Lung microvascular endothelial cell (primary cell): Measurements from ENCODE around the gene CHID1. TPM values are rescaled to one million over a fixed set of nuclear protein-coding genes. Genes with fewer than 3 reads are reported as not detected.
A peak's percentile ranks its signal among the peaks of the same experiment; 100 is the strongest.

Source experiments
- DNase-seq, 2 donors: peaks; one replicate each; pipeline versions ENCODE4 v3.0.0 to v3.0.0-alpha.2; 2010; ENCODE audit warnings: low read depth in 2 of 2
- total RNA-seq: library from RNA; depleted of rRNA; stranded (reverse); fragments of >200 nt; gene quantifications from 2 replicates; pipeline ENCODE4 v1.2.1, GENCODE V29; 2014

The CHID1 gene
- total RNA-seq, 1 donor from 2014 or later, result 42.3 TPM

DNA sequence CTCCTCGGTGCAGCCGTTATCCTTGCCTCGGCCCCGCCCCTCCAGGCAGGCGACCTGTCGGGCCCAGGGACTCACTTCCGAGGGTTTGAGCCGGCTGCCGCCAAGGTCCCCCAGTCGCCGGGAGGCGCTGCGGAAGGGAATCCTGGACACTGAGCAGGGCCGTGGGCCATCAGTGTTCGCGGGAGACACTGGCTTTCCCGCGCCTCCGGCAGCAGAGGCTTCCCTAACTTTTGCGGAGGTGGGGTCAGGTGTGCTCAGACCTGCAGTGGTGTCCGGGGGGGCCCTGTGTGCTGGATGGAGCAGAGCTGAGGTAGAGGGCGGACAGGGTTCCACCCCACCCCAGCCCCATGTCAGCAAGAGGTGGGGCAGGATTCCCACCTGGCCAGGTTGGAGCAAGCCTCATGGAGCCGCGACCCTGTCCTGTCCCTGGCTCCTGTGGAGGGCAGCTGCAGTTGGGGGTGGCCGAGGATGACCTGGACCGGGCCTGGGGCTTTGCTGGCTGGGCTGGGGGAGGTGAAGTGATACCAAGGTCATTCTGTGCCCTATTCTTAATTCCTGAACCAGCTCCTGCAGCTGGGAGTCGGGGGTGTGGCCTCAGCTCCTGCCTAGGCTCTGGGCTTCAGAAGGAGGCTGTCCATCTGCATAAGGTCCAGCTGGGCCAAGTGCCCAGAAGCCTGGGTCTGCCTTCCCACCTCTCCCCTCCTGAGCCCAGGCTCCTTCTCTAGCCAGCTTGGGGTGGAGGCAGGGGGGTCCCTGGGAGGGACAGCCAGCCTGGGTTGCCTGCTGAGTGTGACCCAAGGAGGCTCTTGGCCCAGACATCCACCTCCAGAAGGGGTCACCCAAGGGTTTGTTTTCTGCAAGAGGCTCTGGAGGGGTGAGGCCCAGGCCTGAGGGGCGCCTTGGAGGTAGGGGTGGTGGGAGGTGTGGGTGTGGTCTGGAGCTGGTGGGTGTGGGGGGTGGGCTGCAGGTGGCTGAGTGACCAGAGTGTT lies 59.5 kb downstream of the CHID1 start:
- no peak for DNase-seq

DNA sequence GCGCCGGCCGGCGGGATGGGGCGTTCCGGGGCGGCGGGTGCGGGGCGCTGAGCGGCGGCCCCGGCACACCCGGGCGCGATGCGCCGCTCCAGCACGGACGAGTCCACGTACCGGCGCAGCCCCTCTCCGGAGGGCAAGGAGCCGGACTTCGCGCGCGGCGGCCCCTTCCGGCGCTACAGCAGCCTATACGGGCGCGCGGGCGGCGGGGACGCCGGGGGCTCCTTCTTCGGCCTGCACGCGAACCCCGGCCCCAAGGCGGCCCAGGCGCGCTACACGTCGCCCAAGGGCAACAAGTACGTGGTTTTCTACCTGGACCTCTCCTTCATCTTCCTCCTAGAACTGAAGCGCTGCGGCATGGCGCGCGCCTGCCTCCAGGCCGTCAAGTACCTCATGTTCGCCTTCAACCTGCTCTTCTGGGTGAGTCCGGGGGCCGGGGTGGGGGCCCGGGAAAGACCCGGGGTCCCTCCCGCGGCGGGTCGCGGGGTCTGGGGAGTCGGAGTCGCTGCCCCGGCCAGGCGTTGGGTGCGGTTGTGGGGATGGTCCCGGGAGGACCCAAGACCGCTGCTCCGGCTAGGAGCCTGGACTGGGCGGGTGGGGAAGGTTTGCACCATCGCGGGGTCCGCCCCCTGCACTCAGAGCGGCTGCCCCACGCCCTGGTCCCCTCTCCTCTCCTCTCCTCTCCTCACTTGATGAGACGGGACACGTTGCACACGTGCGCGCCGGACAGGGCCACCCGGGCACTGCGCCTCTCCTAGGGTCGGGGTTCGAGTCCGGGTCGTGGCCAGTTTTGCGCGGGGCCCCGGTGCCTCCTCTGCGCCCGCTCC lies 60.4 kb downstream of the CHID1 start:
- DNase-seq, result no peak

DNA sequence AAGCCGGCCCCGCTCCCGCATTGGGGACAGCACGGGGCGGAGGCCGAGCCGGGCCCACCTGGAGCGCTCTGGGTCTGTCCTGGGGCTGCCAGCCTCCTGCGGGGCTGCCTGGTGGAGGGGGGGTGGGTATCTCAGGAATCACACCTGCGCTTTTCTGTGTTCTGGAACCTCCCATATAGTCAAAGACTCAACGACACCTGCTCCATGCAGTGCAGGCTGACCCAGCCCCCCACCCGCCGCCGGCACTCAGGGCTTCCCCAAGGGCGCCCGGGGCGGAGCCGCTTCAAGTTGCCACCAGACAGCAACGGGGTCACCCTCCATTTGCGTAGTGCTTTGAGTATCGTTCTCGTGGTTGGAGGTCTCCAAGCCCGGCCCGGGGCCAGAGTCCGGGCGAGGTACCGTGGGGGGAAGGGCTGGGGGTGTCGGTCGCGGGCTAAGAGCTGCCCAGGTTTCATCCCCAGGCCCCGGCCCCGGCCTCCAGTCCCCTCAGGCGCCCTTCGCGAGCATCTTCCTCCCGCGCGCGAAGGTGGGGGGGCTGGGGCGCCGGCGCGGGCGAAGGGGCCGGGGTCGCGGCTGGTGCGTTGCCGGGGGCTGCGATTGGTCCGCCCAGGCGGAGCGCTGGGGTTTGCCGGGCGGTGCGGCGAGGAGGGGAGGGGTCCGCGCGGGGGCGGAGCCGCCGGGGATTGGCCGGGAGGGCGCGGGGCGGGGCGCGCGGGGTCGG lies 61.3 kb downstream of the CHID1 start:
- peak in 1 of 2 donors; percentile 59 for DNase-seq

DNA sequence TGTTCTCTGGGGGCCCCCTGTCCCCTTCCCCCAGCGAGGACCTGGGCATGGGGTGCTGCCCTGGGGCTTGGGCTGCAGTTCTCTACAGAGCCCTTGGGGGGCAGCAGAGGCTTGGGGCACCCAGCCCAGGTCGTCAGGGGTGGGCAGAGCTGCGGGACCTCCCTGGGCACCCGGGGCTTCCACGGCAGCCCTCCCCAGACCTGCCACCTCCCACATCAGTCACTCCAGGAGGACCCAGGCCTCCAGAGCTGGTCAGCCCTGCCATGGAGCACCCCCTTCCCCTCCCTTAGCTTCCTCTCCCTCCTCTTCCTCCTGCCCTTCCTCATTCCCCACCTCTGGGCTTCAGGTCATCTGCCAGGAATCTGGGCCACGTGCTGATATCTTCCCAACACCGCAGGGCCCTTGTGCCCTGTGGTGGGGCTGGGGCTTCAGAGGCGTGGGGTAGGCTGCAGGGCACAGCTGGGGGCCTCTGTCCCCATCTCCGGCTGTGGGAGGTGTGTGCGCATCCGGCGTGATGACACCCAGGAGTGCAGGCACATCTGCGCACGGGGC lies 62.2 kb downstream of the CHID1 start:
- peak; percentile 44 to 63 for DNase-seq

DNA sequence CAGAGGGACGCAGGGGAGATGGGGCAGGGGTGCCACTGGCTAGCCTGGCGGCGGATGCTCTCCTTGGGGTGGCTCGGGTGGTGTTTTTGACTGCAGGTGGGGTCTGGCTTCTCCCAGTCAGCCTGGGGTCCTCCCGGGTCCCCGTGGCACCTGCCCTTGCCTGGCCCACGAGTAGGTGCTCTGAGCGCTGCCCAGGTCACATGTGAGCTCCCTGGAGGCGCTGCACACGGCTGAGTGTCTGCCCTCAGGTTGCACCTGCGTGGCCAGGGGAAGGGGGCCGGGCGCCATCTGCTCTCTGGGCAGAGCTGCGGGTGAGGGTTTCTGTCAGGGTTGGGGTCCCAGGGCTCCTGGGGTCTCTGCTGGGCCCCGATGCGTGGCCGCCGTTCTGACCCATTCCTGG lies 62.7 kb downstream of the CHID1 start:
- no peak for DNase-seq

DNA sequence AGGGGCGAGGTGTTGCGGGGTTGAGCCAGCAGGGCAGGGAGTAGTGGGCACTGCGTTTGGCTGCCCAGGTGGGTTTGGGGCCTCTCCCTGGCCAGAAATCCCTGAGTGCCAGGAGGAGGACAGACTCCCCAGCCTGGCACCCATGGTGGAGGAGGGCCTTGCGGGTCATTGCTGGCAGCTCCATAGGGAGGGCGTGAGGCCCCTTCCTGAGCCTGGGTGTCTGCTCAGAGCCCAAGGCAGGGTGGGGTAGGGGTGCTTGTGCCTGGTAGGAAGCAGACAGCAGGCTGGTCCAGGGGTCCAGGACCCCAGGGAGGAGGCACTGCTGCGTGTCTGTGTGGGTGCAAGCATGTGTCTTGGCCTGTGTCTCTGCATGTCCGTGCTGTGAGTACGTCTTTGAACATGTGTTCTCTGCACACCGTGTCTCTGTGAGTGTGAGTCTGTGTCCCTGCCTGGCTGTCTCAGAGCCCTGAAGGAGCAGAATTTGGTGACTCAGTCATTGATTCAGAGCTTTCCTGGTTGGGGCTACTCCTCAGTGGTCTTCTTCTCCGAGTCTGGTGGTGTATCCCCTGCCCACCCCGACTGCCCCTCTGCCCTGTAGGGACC lies 64.0 kb downstream of the CHID1 start:
- DNase-seq, result no peak

DNA sequence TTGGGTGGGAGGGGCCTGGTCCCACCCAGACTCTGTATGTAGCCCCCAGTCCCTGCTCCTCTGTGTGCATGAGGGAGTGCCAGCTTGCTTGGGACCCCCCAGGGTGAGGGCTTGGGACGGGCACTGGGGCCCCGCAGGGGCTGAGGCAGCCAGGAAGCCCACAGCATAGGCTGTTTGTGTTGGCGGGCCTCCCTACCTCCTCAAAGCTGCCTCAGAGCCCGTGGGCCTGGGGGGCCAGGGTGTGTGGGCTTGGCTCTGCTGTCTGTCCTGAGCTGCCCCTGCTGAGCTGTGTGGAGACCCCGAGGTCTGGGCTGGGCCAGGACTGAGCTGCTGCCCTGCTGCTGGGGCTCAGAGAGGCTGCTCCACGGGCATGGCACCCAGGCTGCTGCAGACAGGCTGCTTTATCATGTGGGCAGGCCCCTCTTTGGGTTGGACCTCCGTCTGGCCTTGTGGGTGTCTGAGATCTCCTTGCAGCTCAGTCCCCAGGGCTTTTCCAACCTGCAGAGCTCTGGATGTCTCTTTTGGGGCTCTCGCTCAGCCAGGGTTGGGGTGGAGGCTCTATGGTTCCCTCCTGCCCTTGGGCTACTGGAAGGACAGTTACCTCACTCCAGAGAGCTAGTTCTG lies 64.6 kb downstream of the CHID1 start:
- DNase-seq, result peak in 1 of 2 donors; percentile 66

DNA sequence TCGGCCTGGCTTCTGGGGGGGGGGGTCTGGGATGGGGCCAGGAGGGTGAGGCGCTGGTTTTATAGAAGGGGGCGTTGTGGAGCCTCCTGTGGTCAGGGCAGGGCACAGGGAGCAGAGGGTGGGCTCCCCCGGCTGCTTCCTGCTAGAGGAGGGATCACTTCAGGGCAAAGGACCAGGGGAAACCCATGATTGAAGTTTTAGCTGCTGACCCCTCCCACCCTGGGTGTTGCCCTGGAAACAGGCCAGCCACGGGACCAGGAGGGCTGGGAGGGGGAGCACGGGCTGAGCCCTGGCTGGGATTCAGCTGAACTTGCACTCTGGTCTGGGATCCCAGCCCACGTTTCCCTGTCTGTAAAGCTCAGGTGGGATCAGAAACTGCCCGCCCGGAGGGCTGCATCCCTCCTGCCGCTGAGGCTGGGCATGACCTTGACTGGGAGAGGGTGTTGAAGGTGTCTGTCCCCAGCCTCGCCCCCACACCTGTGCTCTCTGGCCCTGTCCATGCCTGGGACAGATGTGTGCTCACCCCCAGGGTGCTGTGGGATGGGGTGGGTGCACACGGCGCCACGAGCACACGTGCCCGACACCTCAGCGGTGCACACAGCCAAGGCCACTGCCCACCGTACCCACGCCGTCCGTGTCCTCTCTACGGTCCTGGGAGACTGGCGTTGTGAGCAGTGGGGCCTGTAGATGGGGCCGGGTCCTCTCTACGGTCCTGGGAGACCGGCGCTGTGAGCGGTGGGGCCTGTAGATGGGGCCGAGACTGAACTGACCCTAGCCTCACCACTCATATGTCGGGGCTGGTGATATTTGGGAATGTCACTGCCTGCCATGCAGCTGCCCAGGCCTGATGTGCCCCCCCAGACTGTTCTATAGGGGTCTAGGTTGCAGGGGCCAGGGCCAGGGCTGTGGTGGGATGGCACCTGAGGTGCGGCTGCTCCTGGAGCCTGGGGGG lies 65.6 kb downstream of the CHID1 start:
- DNase-seq, result peak; percentile 87 to 99

DNA sequence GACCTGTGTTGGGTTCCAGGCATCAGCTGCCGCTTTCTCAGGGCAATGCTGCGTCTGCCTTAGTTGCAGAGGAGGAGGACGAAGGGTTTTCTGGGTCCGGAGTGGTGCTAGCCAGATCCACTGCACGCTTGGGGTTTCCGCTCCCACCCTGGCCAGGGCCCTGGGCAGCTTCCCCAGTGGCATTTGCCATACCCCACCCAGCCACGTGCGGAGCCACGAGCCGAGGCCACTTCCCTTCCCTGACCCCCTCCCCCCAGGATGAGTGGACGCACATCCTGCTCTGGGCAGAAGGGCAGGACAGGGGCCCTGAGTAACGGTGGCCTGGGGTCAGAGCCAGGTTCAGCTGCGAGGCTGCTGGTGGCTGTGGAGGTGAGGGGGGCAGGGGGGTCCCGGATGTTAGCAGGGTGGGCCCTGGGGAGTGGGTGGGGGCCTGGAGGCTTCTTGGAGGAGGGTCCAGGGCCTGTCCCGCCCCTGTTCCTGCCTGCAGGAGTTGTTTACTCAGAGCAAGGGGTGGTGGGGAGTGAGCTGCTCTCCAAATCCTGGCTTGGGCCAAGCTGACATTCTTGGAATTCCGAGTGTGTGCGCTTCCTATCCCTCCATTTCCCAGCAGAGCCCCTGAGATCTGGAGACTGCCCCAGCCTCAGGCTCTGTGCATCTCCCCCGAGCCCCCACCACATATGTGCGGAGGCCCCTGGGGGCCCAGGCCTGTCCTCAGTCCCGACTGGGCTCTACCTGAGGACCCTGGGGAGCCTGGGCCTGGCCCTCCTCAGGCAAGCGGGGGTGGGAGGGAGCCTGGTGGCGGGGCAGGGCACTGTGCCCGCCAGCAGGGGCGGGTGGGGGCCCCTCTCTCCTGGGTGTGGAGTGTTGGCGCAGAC lies 66.6 kb downstream of the CHID1 start:
- DNase-seq, result peak; percentile 94 to 97

DNA sequence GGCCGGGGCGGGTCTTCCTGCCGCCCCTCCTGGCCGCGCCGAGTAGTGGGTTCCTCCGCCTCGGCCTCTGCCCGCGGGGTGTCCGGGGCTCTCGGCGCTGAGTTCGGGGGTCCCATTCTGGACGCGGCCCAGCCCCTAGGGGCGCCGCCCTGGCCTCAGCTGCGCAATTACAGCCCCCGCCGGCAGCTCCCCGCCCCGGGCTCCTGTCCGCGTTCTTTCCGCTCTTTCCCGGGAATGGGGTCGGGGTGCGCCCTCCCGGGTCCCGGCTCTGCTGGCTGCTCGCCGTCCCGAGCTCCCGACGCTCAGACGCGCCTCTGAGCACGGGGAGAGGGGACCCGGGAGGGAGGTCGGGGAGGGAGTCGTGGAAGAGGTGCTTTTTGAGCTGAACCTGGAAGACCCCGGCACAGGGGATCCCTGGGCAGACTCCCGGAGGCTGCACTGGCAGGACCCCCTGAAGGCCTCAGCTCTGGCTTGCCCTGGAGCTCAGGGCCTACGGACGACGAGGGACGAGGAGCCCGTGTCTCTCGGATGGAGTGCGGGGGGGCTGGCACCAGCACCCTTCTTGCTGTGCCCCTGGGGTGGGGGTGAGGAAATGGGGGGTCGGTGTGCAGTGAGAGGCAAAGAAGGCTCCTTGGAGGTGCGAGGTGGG lies 67.4 kb downstream of the CHID1 start:
- peak in 1 of 2 donors; percentile 59 for DNase-seq

DNA sequence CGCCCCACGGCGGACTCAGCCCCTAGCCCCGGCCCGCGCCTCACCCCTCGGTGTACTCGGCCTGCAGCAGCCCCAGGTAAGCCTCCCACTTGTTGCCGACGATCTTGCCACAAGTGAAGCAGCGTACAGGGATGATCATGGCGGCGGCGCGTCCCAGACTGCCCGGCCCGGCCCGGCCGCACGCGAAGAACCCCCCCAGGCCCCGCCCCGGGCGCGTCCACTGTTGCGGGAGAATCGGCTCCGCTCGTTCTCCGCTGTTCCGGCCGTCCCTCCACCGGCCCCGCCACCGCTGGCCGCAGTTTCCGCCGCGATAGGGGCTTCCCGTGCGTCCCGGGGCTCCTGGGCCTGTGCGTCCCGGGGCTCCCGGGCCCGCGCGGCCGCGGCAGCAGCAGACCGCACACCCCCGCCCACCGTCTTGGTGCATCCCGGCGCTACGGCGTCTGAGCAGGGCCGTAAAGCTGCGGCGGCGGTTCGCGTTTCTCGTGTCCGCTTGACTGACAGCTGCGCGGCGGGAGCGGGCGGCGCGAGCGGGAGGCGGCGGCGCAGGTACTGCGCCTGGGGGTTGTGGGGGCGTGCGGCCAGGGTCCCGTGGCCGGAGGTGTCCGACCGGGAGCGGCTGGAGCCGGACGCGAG lies 68.1 kb downstream of the CHID1 start, which contains the start of the genes POLR2L and TSPAN4:
POLR2L (minus strand) TSS at position 160 of the 633 bp plus-strand sequence; CDS start at position 139, 21 bp downstream.
TSPAN4 (plus strand) TSS at position 483 of the 633 bp plus-strand sequence. CDS start 7,453 bp downstream, outside the sequence.
- DNase-seq, result peak; percentile 94 to 97

DNA sequence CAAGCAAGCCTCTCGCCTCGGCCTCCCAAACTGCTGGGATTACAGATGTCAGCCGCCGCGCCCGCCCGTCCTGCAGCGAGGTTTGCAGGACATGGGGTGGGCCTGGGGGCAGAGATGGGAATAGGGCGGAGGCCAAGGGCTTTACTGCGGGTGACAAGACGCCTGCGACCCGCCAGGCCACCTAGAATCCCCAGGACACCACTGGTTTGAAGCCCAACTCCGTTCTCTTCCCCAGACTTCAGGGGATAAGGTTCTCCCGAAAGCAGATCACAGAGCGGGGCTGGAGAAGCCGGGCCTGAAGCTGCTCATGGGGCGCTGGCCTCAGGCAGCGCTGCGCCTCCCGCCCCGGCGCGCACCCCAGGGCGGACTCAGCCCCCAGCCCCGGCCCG lies 68.6 kb downstream of the CHID1 start:
- peak in 1 of 2 donors; percentile 42 for DNase-seq

DNA sequence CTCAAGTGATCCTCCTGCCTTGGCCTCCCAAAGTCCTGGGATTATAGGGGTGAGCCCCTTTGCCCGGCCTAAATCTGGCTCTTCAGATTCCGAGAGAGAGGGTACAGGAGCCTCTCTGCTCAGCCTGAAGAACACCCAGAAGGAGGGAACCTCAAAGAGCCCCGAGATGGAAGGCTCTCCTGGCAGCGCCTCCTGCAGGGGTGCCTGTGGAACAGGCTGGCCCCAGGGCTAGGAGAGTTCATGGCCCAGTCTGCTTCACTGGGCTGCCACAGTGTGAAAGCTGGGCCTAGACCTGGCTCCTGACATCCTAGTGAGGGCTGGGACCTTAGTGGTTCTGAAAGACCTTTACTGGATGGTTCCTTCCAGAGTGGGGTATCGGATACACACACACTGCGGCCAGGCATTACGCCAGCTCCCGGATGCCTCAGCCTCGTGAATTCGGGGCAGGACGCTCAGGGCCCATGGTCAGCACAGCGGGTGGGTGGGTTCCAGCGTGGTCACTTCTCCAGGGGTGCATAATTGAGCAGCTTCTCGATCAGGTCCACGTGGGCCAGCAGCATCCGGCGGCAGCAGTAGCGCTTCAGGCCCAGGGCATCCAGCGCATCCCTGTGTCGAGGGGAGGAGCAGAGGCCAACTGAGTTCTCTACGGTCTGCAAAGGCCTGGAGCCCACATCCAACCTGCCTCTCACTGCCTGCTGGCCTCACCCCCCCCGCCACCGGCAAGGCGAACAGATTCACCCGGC lies 70.6 kb downstream of the CHID1 start:
- no peak for DNase-seq

DNA sequence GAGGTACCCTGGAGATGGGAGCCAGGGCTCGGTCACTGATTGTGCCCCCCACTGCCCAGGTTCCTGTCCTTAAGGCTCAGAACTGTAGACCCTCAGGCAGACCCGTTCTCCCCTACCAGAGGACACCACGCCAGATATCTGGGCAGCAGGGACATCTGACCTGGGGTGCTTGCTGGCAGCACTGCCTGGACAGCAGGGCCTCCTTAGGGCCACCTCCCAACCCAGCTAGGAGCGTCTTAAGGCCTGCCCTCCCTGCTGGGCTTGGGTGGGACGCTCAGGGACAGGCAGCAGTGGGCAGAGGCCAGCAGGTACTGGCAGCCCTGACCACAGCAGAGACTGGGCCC lies 71.4 kb downstream of the CHID1 start:
- no peak for DNase-seq

DNA sequence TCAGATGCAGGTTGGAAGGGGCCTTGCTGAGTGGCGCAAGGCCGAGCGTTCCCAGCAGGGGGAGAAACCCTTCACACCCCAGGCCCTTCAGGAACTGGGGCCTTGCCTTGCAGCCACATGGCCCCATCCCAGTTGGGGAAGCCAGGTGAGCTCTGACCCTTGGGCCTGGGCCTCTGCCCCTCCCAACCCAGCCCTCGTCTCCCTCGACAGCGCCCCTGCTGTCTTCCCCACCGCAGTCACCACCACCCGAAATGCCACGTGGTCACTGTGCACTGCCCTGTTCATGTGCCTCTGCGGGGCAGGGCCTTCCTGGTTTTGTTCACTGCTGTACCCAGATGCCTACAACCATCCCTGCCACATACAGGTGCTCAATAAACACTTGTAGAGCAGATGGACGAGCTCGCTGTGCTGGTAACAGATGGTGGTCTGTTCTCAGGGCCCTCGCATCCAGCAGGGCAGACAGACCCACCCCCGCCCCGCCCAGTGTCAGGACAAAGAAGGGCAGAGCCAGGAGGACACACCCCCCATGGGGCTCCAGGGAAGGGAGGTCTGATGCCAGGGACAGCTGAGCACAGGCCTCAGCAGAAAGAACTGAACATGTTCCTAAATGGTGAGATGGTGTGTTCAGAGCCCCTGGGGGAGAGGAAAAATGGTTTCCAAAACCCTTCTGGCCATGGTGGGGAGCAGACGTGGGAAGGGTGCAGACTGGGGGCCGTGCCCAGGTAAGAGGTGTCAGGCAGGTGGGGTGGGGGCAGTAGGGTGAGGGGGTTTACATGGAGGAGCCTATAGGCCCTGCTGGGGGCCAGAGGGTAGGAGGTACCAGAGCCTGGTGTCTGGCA lies 72.0 kb downstream of the CHID1 start:
- DNase-seq, result peak in 1 of 2 donors; percentile 56

DNA sequence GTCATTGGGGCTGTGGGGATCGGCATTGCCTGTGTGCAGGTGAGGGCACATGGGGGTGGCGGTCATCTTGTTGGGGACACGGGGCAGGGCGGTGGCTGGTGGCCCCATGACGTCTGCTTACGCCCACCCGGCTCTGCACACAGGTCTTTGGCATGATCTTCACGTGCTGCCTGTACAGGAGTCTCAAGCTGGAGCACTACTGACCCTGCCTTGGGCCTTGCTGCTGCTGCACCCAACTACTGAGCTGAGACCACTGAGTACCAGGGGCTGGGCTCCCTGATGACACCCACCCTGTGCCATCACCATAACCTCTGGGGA lies 72.7 kb downstream of the CHID1 start:
- no peak for DNase-seq
